ENCODE measurements around the gene RB1. TPM values are rescaled to one million over a fixed set of nuclear protein-coding genes. Genes with fewer than 3 reads are reported as not detected.
A peak's percentile ranks its signal among the peaks of the same experiment; 100 is the strongest.

RB1 gene
- polyA plus RNA-seq, 3 donors from 2014 or later: 14.4 to 30.2 (median 17.0) TPM

GRCh38 chr13:48476215-48476614, 172.7 kb downstream of the RB1 start:
- H3K4me3 Mint-ChIP-seq: no peak overlapping the region

GRCh38 chr13:48476686-48477085, 173.1 kb downstream of the RB1 start:
- no peak for DNase-seq
- H3K36me3 Mint-ChIP-seq: peaks cover 10 to 25% (median 12%) of the 10 kb centered on the region in 3 donors
- no peaks in the 10 kb centered on the region for H3K9me3 Mint-ChIP-seq
- H3K4me3 Mint-ChIP-seq: no peak overlapping the region
- H3K27ac Mint-ChIP-seq: peak overlapping the region in 1 of 6 donors; percentile 51
- H3K4me1 Mint-ChIP-seq: no peaks in the 10 kb centered on the region
- no peaks in the 10 kb centered on the region for H3K27me3 Mint-ChIP-seq (ENCODE audit: low read depth in 3 of 3)

More at GRCh38 chr13:48476215-48476614, 172.7 kb downstream of the RB1 start:
- Mint-ChIP-seq H3K27ac (peak overlapping the region in 2 of 6 donors; percentile 3 to 48), H3K9me3 (no peaks in the 10 kb centered on the region), H3K27me3 (ENCODE audit: low read depth in 3 of 3) (no peaks in the 10 kb centered on the region), H3K4me1 (no peaks in the 10 kb centered on the region), H3K36me3 (peaks cover 12 to 25% (median 13%) of the 10 kb centered on the region in 3 donors)
- no peak for DNase-seq

GRCh38 chr13:48477191-48477855, 173.8 kb downstream of the RB1 start:
- Mint-ChIP-seq H3K9me3 (no peaks in the 10 kb centered on the region), H3K4me3 (no peak overlapping the region), H3K27ac (no peak overlapping the region), H3K27me3 (ENCODE audit: low read depth in 3 of 3) (no peaks in the 10 kb centered on the region), H3K4me1 (no peaks in the 10 kb centered on the region), H3K36me3 (peaks cover 8 to 26% (median 12%) of the 10 kb centered on the region in 3 donors)
- DNase-seq: no peak

- no peaks in the 10 kb centered on the region for H3K9me3 Mint-ChIP-seq
- no peak for DNase-seq
- H3K27ac Mint-ChIP-seq: peak overlapping the region in 1 of 6 donors; percentile 2
- H3K27me3 Mint-ChIP-seq (ENCODE audit: low read depth in 3 of 3): peaks cover 0 to 3% (median 0%) of the 10 kb centered on the region in 3 donors
- H3K36me3 Mint-ChIP-seq: peaks cover 17 to 35% (median 18%) of the 10 kb centered on the region in 3 donors
- no peak overlapping the region for H3K4me3 Mint-ChIP-seq
- no peaks in the 10 kb centered on the region for H3K4me1 Mint-ChIP-seq
Measured at GRCh38 chr13:48478391-48478790, 174.8 kb downstream of the RB1 start.

GRCh38 chr13:48483575-48483974, 180.0 kb downstream of the RB1 start:
- Mint-ChIP-seq H3K27me3 (ENCODE audit: low read depth in 3 of 3) (peaks cover 0 to 3% (median 1%) of the 10 kb centered on the region in 3 donors), H3K9me3 (no peaks in the 10 kb centered on the region), H3K4me1 (peaks cover 9 to 28% of the 10 kb centered on the region in 2 donors), H3K36me3 (peaks cover 12 to 45% (median 30%) of the 10 kb centered on the region in 3 donors), H3K27ac (no peak overlapping the region), H3K4me3 (no peak overlapping the region)
- DNase-seq: no peak

- Mint-ChIP-seq H3K27me3 (ENCODE audit: low read depth in 3 of 3) (peaks cover 0 to 3% (median 1%) of the 10 kb centered on the region in 3 donors), H3K9me3 (no peaks in the 10 kb centered on the region), H3K27ac (peak overlapping the region in 2 of 6 donors; percentile 35 to 67), H3K4me1 (peaks cover 9 to 36% of the 10 kb centered on the region in 2 donors), H3K4me3 (no peak overlapping the region), H3K36me3 (peaks cover 20 to 52% (median 41%) of the 10 kb centered on the region in 3 donors)
- DNase-seq: no peak
Measured at GRCh38 chr13:48485432-48485831, 181.9 kb downstream of the RB1 start.

GRCh38 chr13:48486362-48486761, 182.8 kb downstream of the RB1 start:
- H3K9me3 Mint-ChIP-seq: no peaks in the 10 kb centered on the region
- peaks cover 20 to 52% (median 41%) of the 10 kb centered on the region in 3 donors for H3K36me3 Mint-ChIP-seq
- H3K27ac Mint-ChIP-seq: peak overlapping the region; percentile 19 to 72 (median 42)
- H3K27me3 Mint-ChIP-seq (ENCODE audit: low read depth in 3 of 3): peaks cover 0 to 3% (median 1%) of the 10 kb centered on the region in 3 donors
- peak overlapping the region; percentile 2 to 58 (median 18) for H3K4me3 Mint-ChIP-seq
- peaks cover 9 to 36% of the 10 kb centered on the region in 2 donors for H3K4me1 Mint-ChIP-seq
- DNase-seq: no peak

- Mint-ChIP-seq H3K4me3 (peak overlapping the region in 3 of 5 donors; percentile 2 to 58 (median 2)), H3K4me1 (peaks cover 9 to 36% of the 10 kb centered on the region in 2 donors), H3K9me3 (no peaks in the 10 kb centered on the region), H3K36me3 (peaks cover 20 to 52% (median 41%) of the 10 kb centered on the region in 3 donors), H3K27ac (peak overlapping the region; percentile 19 to 72 (median 40)), H3K27me3 (ENCODE audit: low read depth in 3 of 3) (peaks cover 0 to 3% (median 1%) of the 10 kb centered on the region in 3 donors)
- no peak for DNase-seq
Measured at GRCh38 chr13:48486836-48487235, 183.3 kb downstream of the RB1 start.

- Mint-ChIP-seq H3K36me3 (peaks cover 12 to 44% (median 33%) of the 10 kb centered on the region in 3 donors), H3K9me3 (no peaks in the 10 kb centered on the region), H3K27ac (peak overlapping the region in 2 of 6 donors; percentile 69 to 70), H3K4me1 (peaks cover 9 to 36% of the 10 kb centered on the region in 2 donors), H3K4me3 (no peak overlapping the region), H3K27me3 (ENCODE audit: low read depth in 3 of 3) (peaks cover 0 to 1% (median 0%) of the 10 kb centered on the region in 3 donors)
- no peak for DNase-seq
Measured at GRCh38 chr13:48487968-48488367, 184.4 kb downstream of the RB1 start.

- Mint-ChIP-seq H3K9me3 (no peaks in the 10 kb centered on the region), H3K4me1 (peaks cover 9 to 36% of the 10 kb centered on the region in 2 donors), H3K4me3 (peak overlapping the region in 4 of 5 donors; percentile 12 to 77 (median 54)), H3K27ac (peak overlapping the region in 2 of 6 donors; percentile 65 to 90), H3K27me3 (ENCODE audit: low read depth in 3 of 3) (peaks cover 0 to 1% (median 0%) of the 10 kb centered on the region in 3 donors), H3K36me3 (peaks cover 12 to 37% (median 25%) of the 10 kb centered on the region in 3 donors)
- DNase-seq: no peak
Measured at GRCh38 chr13:48488995-48489394, 185.4 kb downstream of the RB1 start.

- Mint-ChIP-seq H3K27ac (no peak overlapping the region), H3K4me3 (no peak overlapping the region)
Measured at GRCh38 chr13:48489666-48490065, 186.1 kb downstream of the RB1 start.

GRCh38 chr13:48490241-48490640, 186.7 kb downstream of the RB1 start:
- Mint-ChIP-seq H3K4me3 (no peak overlapping the region), H3K4me1 (peaks cover 3 to 44% of the 10 kb centered on the region in 2 donors), H3K27me3 (ENCODE audit: low read depth in 3 of 3) (peaks cover 0 to 6% (median 0%) of the 10 kb centered on the region in 3 donors), H3K9me3 (no peaks in the 10 kb centered on the region), H3K36me3 (peaks cover 12 to 32% (median 21%) of the 10 kb centered on the region in 3 donors), H3K27ac (no peak overlapping the region)
- no peak for DNase-seq

More at GRCh38 chr13:48489666-48490065, 186.1 kb downstream of the RB1 start:
- H3K9me3 Mint-ChIP-seq: no peaks in the 10 kb centered on the region
- no peak for DNase-seq
- H3K36me3 Mint-ChIP-seq: peaks cover 12 to 37% (median 24%) of the 10 kb centered on the region in 3 donors
- H3K27me3 Mint-ChIP-seq (ENCODE audit: low read depth in 3 of 3): peaks cover 0 to 2% (median 0%) of the 10 kb centered on the region in 3 donors
- peaks cover 9 to 40% of the 10 kb centered on the region in 2 donors for H3K4me1 Mint-ChIP-seq

GRCh38 chr13:48491423-48492095, 188.0 kb downstream of the RB1 start:
- Mint-ChIP-seq H3K36me3 (peaks cover 12 to 25% (median 17%) of the 10 kb centered on the region in 3 donors), H3K9me3 (no peaks in the 10 kb centered on the region), H3K27me3 (ENCODE audit: low read depth in 3 of 3) (peaks cover 0 to 6% (median 0%) of the 10 kb centered on the region in 3 donors), H3K27ac (no peak overlapping the region), H3K4me1 (peaks cover 0 to 43% of the 10 kb centered on the region in 2 donors), H3K4me3 (no peak overlapping the region)
- peak; percentile 29 to 30 (median 29) for DNase-seq

- peaks cover 2 to 8% (median 4%) of the 10 kb centered on the region in 3 donors for H3K27me3 Mint-ChIP-seq (ENCODE audit: low read depth in 3 of 3)
- H3K4me3 Mint-ChIP-seq: no peak overlapping the region
- peaks cover 0 to 43% of the 10 kb centered on the region in 2 donors for H3K4me1 Mint-ChIP-seq
- no peak overlapping the region for H3K27ac Mint-ChIP-seq
- H3K9me3 Mint-ChIP-seq: no peaks in the 10 kb centered on the region
- no peak for DNase-seq
- H3K36me3 Mint-ChIP-seq: peaks cover 12 to 21% (median 17%) of the 10 kb centered on the region in 3 donors
Measured at GRCh38 chr13:48492096-48492440, 188.5 kb downstream of the RB1 start.

Measured in immature natural killer cell (primary cell).